Lower leg skin (tissue), 3 donors: Measurements from ENCODE around the gene ALG1.

ENCODE experiments used
- CTCF ChIP-seq, 3 donors: fragments of 450-650 bp; IDR thresholded peaks; one replicate each; pipeline ENCODE4 v1.5.1; 2016; ENCODE audit warnings: antibody characterized with exemption in 3 of 3, mild to moderate bottlenecking in 3 of 3, moderate library complexity in 2 of 3
- POLR2A ChIP-seq, 2 donors: fragments of 450-650 bp; IDR thresholded peaks; one replicate each; pipeline ENCODE4 v1.6.1; 2016 to 2017; ENCODE audit warnings: antibody characterized with exemption in 2 of 2, mild to moderate bottlenecking in 1 of 2, moderate library complexity in 1 of 2

- no peak for TF ChIP-seq CTCF (IDR thresholded peaks at IDR 0.05)
- no peak for TF ChIP-seq POLR2A (IDR thresholded peaks at IDR 0.05)
Measured at GRCh38 chr16:5042574-5043171, 29.0 kb upstream of the ALG1 start.
